Endothelial cell of umbilical vein (primary cell): Measurements from ENCODE around the gene IL4I1.
A peak's percentile ranks its signal among the peaks of the same experiment; 100 is the strongest.

Source experiments
- EZH2 ChIP-seq: IDR thresholded peaks from 2 replicates; pipeline ENCODE4 v1.6.1; 2012; ENCODE audit warnings: borderline replicate concordance, low read depth, mild to moderate bottlenecking, moderate library complexity, low read length, inconsistent platforms; ENCODE audit not compliant: severe bottlenecking
- POLR2A ChIP-seq: IDR thresholded peaks from 2 replicates; pipeline ENCODE4 v1.6.1; 2012; ENCODE audit warnings: low read depth, mild to moderate bottlenecking, control low read depth, low read length
- POLR2AphosphoS5 ChIP-seq: IDR thresholded peaks from 2 replicates; pipeline ENCODE4 v1.6.1; 2012; ENCODE audit warnings: low read depth, mild to moderate bottlenecking, control low read depth, low read length, moderate library complexity; ENCODE audit not compliant: insufficient read depth
- TF ChIP-seq, protein P1 (sequence below), 2 donors: IDR thresholded peaks; 1 replicate in 1 of 2; 2 replicates in 1 of 2; pipeline ENCODE4 v1.5.1; 2011; ENCODE audit warnings: low read length in 2 of 2, mild to moderate bottlenecking in 2 of 2, moderate library complexity in 2 of 2, control low read depth in 1 of 2, inconsistent platforms in 1 of 2, low read depth in 1 of 2; ENCODE audit not compliant: insufficient read depth in 1 of 2; ENCODE audit errors: extremely low read depth in 1 of 2

DNA sequence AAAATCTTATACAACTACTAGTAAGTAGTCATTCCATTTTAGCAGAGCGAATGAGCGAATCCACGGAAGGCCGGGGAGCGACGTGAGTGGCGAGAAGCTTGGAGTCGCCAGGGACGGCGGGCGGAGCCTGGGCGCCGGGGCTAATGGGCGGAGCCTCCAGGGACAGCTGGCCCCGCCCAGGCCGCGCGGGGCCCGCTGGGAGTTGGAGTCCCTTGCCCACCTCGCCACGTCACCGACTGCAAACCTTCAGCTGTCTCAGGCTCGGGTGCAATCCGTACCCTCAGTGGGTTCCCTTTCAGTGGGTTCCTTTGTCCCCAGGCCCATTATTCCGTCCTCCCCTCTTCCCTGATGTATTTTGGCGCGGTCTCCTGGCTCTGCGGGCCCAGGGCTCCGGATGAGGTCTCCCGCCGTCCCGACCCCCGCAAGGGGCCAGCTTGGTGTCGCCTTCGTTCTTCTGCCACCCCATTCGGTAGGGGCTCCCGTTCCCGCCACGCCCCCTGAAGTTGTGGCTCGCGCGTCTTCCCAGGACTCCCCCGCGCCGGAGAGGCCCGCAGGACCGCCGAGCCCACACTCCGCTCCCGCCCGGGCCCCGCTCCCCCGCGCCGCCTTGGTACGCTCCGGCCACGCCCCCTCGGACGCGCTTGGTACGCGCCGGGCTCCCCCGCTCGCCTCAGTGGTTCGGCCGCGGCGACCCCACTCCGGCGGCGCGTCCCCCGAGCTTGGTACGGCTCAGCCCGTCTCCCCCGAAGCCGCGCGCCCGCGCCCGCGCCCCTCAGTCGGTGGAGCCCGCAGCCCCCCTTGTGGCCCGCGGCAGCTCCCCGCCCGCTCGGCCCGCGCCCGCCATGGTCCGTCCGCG lies 46.0 kb downstream of the IL4I1 start, which contains the start of gene PTOV1:
- peak; percentile 93 for TF ChIP-seq POLR2AphosphoS5
- TF ChIP-seq POLR2A: peak; percentile 71
- TF ChIP-seq, protein P1, sequence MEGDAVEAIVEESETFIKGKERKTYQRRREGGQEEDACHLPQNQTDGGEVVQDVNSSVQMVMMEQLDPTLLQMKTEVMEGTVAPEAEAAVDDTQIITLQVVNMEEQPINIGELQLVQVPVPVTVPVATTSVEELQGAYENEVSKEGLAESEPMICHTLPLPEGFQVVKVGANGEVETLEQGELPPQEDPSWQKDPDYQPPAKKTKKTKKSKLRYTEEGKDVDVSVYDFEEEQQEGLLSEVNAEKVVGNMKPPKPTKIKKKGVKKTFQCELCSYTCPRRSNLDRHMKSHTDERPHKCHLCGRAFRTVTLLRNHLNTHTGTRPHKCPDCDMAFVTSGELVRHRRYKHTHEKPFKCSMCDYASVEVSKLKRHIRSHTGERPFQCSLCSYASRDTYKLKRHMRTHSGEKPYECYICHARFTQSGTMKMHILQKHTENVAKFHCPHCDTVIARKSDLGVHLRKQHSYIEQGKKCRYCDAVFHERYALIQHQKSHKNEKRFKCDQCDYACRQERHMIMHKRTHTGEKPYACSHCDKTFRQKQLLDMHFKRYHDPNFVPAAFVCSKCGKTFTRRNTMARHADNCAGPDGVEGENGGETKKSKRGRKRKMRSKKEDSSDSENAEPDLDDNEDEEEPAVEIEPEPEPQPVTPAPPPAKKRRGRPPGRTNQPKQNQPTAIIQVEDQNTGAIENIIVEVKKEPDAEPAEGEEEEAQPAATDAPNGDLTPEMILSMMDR (IDR thresholded peaks at IDR 0.05; ENCODE audit: extremely low read depth in 1 of 2, insufficient read depth in 1 of 2, low read depth in 1 of 2, low read length in 2 of 2): no peak
- TF ChIP-seq EZH2: no peak
